GM23248 (cell line): ENCODE data around the gene IRF6.

Source experiments
- EZH2 ChIP-seq: fragments of 200-600 bp; sonication (generic); IDR thresholded peaks from 2 replicates; pipeline ENCODE4 v1.6.1; 2018; ENCODE audit warnings: antibody characterized with exemption, mild to moderate bottlenecking; ENCODE audit not compliant: insufficient read depth, poor library complexity, severe bottlenecking
- EZH2phosphoT487 ChIP-seq: fragments of 200-600 bp; sonication (generic); IDR thresholded peaks from 2 replicates; pipeline ENCODE4 v1.6.1; 2018; ENCODE audit warnings: antibody characterized with exemption, moderate library complexity, mild to moderate bottlenecking, low read depth; ENCODE audit not compliant: insufficient read depth

DNA sequence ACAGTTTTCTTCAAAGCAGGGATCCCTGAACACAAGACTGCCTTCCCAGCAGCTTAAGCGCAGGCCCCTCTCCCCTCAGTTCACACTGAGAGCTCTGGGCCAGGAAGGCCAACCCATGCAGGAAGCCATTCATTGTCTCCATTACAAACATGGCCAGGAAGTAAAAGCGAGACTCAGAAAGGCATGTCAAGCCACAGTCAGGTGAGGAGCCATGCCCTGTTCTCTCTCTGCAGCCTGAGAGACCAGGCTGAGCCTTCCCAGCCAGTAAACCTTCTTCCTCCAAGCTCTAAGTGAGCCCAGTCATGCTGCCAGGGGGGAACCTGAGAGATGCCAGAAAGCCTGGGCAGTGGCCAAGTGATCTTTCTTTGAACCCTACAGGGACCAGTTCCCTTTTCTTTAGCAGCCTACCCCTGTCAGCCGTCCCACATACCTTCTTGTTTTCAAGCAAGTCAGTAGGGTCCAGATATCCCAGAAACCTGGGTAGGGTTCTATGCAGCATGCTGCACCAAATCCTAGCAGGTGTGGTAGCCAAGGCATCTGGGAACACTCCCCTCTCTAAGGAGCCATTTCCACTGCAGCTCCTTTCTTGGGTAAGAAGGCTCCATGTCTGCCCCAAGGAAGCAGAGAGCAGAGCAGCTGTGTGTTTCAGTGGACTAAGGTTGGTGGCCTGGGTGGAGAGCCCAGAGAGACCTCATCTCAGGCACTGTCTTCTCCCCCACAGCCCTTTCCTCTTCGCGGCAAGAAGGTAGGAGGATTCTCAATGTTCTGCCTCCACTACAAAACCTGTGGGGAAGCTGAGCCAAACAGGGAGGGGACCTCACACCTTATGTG lies 49.1 kb downstream of the IRF6 start:
- TF ChIP-seq EZH2phosphoT487 (no peak), EZH2 (no peak)
